HL-60 (cell line): ENCODE results near the gene RASAL3.

Source experiments
- DNase-seq, 2 experiments: peaks; one replicate each; pipeline ENCODE4 v3.0.0-alpha.2; 2010 to 2020; ENCODE audit warnings: low read depth in 1 of 2, low spot score in 1 of 2
- H3K27ac ChIP-seq: fragments of 250-450 bp; sonication (Bioruptor Pico); replicated peaks from 2 replicates; pipeline ENCODE4 v1.5.1; 2020; ENCODE audit warnings: mild to moderate bottlenecking, moderate library complexity
- H3K27me3 ChIP-seq: fragments of 250-450 bp; sonication (Bioruptor Pico); 2 replicates; pipeline ENCODE4 v1.5.1; 2021; ENCODE audit warnings: mild to moderate bottlenecking, moderate library complexity; ENCODE audit not compliant: insufficient read depth, poor library complexity, severe bottlenecking
- H3K4me3 ChIP-seq: replicated peaks from 2 replicates; pipeline ENCODE4 v1.5.1; 2011; ENCODE audit warnings: mild to moderate bottlenecking, control low read depth, low read length; ENCODE audit not compliant: insufficient read depth
- GABPA ChIP-seq: IDR thresholded peaks from 2 replicates; pipeline ENCODE4 v1.6.1; 2012; ENCODE audit warnings: low read depth
- POLR2AphosphoS5 ChIP-seq: IDR thresholded peaks from 2 replicates; pipeline ENCODE4 v1.6.1; 2012; ENCODE audit warnings: low read depth
- REST ChIP-seq: IDR thresholded peaks from 2 replicates; pipeline ENCODE4 v1.6.1; 2012; ENCODE audit warnings: low read depth; ENCODE audit not compliant: insufficient replicate concordance
- SPI1 ChIP-seq: IDR thresholded peaks from 2 replicates; pipeline ENCODE4 v1.6.1; 2012; ENCODE audit warnings: low read depth, mild to moderate bottlenecking, borderline replicate concordance
- TF ChIP-seq, protein P1 (sequence below): IDR thresholded peaks from one replicate; pipeline ENCODE4 v1.5.1; 2011; ENCODE audit warnings: low read length, control low read depth, inconsistent platforms; ENCODE audit not compliant: insufficient read depth

RASAL3 gene

GRCh38 chr19:15443838-15444237 is 20.5 kb downstream of the RASAL3 start:
- H3K27ac ChIP-seq, result no peak overlapping the region
- DNase-seq, result no peak
- no peak for TF ChIP-seq GABPA
- no peak for TF ChIP-seq SPI1
- TF ChIP-seq POLR2AphosphoS5, result no peak
- no peak for TF ChIP-seq REST
- TF ChIP-seq, protein P1, sequence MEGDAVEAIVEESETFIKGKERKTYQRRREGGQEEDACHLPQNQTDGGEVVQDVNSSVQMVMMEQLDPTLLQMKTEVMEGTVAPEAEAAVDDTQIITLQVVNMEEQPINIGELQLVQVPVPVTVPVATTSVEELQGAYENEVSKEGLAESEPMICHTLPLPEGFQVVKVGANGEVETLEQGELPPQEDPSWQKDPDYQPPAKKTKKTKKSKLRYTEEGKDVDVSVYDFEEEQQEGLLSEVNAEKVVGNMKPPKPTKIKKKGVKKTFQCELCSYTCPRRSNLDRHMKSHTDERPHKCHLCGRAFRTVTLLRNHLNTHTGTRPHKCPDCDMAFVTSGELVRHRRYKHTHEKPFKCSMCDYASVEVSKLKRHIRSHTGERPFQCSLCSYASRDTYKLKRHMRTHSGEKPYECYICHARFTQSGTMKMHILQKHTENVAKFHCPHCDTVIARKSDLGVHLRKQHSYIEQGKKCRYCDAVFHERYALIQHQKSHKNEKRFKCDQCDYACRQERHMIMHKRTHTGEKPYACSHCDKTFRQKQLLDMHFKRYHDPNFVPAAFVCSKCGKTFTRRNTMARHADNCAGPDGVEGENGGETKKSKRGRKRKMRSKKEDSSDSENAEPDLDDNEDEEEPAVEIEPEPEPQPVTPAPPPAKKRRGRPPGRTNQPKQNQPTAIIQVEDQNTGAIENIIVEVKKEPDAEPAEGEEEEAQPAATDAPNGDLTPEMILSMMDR, result no peak
- no peak overlapping the region for H3K4me3 ChIP-seq
- H3K27me3 ChIP-seq, result no peaks in the 10 kb centered on the region

DNA sequence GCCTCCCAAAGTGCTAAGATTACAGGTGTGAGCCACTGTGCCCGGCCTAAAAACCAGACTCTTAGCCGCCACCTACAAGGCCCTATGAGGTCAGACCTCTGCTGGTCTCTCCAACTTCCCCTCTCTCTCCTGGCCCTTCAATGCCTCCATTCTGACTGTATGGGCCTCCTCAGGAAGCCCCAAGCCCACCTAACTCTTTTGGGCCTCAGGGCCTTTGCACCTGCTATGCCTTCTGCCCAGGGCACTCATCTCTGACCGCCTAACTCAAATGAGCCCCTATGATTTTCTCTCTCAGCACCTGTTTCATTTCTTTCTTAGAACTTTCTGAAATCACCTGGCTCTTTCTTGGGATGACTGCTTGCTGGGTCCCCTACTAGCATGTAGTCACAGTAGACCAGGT is 21.0 kb downstream of the RASAL3 start:
- TF ChIP-seq REST (no peak), POLR2AphosphoS5 (no peak), SPI1 (no peak), GABPA (no peak)
- TF ChIP-seq, protein P1, result no peak
- H3K27ac ChIP-seq, result no peak overlapping the region
- H3K4me3 ChIP-seq, result no peak overlapping the region
- DNase-seq, result no peak
- H3K27me3 ChIP-seq, result no peaks in the 10 kb centered on the region

- H3K4me3 ChIP-seq, result no peak overlapping the region
- no peaks in the 10 kb centered on the region for H3K27me3 ChIP-seq
- no peak overlapping the region for H3K27ac ChIP-seq
- no peak for DNase-seq
- TF ChIP-seq REST (no peak), POLR2AphosphoS5 (no peak)
- TF ChIP-seq, protein P1, result no peak
These were observed 22.0 kb downstream of the RASAL3 start for GRCh38 chr19:15442142-15442920.
